Mucosa of descending colon (tissue), 3 donors: ENCODE results near the gene GRK5. TPM values are rescaled to one million over a fixed set of nuclear protein-coding genes. Genes with fewer than 3 reads are reported as not detected.
"Not testable (repeated sequence)": the region's sequence is repeated elsewhere in the genome, so short reads cannot be mapped to it uniquely, and the experiment has no call there.

Source experiments
- ATAC-seq: fragments of 200-7000 bp; cut with Tn5 transposase; one replicate; pipeline ENCODE4 v1.9.1; 2020; ENCODE audit warnings: mild to moderate bottlenecking, moderate library complexity
- DNase-seq, 3 donors: peaks; one replicate each; pipeline ENCODE4 v3.0.0-alpha.2; 2020
- H3K36me3 ChIP-seq: fragments of 200-600 bp; one replicate; pipeline ENCODE4 v1.8.0; 2021; ENCODE audit warnings: low read depth, mild to moderate bottlenecking
- H3K4me1 ChIP-seq: fragments of 200-600 bp; one replicate; pipeline ENCODE4 v1.8.0; 2021; ENCODE audit warnings: low read depth, mild to moderate bottlenecking
- H3K4me3 ChIP-seq: fragments of 200-600 bp; one replicate; pipeline ENCODE4 v1.8.0; 2021; ENCODE audit warnings: mild to moderate bottlenecking
- H3K9me3 ChIP-seq: fragments of 200-600 bp; one replicate; pipeline ENCODE4 v1.8.0; 2021; ENCODE audit warnings: mild to moderate bottlenecking
- CTCF ChIP-seq: fragments of 200-600 bp; IDR thresholded peaks from one replicate; pipeline ENCODE4 v1.8.0; 2022; ENCODE audit warnings: antibody characterized with exemption, mild to moderate bottlenecking
- intact Hi-C, 2 donors: fragments of 100-400 bp; cut with DNase I in 1 of 2; cut with micrococcal nuclease in 1 of 2; formaldehyde crosslinking; loops; one replicate each; pipeline versions ENCODE4 v1.11.0 to v1.11.1; 2022; cut with DNase I, micrococcal nuclease
- total RNA-seq, 3 donors: library from RNA; stranded (reverse); fragmentation: NEBNext Ultra II Directional in 2 of 3; extraction: Animal tissue kit (Norgen Biotek cat#: 25700) in 2 of 3; gene quantifications; one replicate each; pipeline versions ENCODE4 v1.2.1 to v1.2.4, GENCODE V29; 2021 to 2023
- donor health status: DM: no; HTN: no; CAD: no; lungs with moderate emphysema.
- donor health status: DM: no; HTN: no; CAD: no.
- donor health status: DM: no; HTN: yes; CAD: no.

Gene GRK5
- total RNA-seq, 3 donors from 2014 or later: 6.6 to 27.1 (median 8.3) TPM

DNA sequence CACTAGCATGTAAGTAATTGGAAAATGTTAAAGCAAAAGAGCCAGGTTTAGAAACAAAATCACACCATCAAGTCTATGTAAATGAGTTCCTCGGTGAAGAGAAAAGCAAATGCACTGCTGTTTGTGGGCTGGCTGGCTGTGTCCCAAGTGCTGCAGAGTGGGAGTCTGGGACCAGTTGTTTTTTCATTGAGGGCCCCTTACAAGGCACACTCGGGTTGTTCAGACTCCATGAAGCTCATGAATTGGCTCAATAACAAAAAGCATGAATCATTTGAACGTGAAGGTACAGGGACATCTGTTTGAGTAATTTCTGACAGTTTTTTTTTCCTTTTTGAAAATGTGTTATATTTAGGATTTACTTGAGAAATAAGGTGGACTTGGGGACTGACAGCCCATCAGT lies 28.0 kb downstream of the GRK5 start:
- H3K9me3 ChIP-seq: no peaks in the 10 kb centered on the region
- no peaks in the 10 kb centered on the region for H3K4me1 ChIP-seq
- intact Hi-C loops: no loop called here
- no peak for TF ChIP-seq CTCF
- H3K4me3 ChIP-seq: no peak overlapping the region
- no peak for ATAC-seq
- H3K36me3 ChIP-seq: no peaks in the 10 kb centered on the region
- no peak for DNase-seq

- intact Hi-C loops: no loop called here
- no peak for TF ChIP-seq CTCF
- no peak overlapping the region for H3K4me3 ChIP-seq
- no peaks in the 10 kb centered on the region for H3K4me1 ChIP-seq
- H3K9me3 ChIP-seq: no peaks in the 10 kb centered on the region
- H3K36me3 ChIP-seq: no peaks in the 10 kb centered on the region
- no peak for ATAC-seq
- no peak for DNase-seq
Measured at GRCh38 chr10:119237722-119238436, 30.5 kb downstream of the GRK5 start.

DNA sequence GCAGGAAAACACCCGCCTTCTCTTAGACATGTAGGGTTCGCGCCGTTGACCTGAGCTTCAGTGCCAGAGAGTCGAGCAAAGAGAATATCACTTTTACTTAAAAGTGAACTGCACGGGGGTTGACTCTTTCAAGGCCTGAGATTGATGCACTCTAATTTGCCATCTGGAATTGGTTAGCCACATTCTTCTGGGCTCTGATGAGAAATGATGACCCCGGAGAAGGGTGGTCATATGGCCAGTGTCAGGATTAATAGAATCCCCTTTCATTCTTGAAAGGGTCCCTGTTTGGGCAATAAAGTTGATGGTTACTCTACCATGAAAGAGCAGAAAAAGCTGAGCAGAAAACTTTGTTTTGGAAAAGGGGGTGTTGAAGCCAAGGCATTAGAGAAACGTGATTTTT lies 31.2 kb downstream of the GRK5 start:
- Histone ChIP-seq H3K4me1 (no peaks in the 10 kb centered on the region), H3K36me3 (no peaks in the 10 kb centered on the region), H3K4me3 (no peak overlapping the region), H3K9me3 (no peaks in the 10 kb centered on the region)
- DNase-seq (no peak), ATAC-seq (no peak)
- intact Hi-C loops: no loop called here
- TF ChIP-seq CTCF: no peak

GRCh38 chr10:119239015-119239414 lies 31.6 kb downstream of the GRK5 start:
- DNase-seq, H3K9me3 ChIP-seq, ATAC-seq, H3K4me1 ChIP-seq, H3K4me3 ChIP-seq, H3K36me3 ChIP-seq, intact Hi-C loops: not testable (repeated sequence)

GRCh38 chr10:119239630-119240029 lies 32.3 kb downstream of the GRK5 start:
- H3K36me3 ChIP-seq, ATAC-seq, H3K9me3 ChIP-seq, H3K4me1 ChIP-seq, DNase-seq, intact Hi-C loops, H3K4me3 ChIP-seq: not testable (repeated sequence)

GRCh38 chr10:119241066-119241465 lies 33.7 kb downstream of the GRK5 start:
- no peak for ATAC-seq
- DNase-seq: no peak
- no peak overlapping the region for H3K4me3 ChIP-seq
- no peaks in the 10 kb centered on the region for H3K36me3 ChIP-seq
- no peaks in the 10 kb centered on the region for H3K9me3 ChIP-seq
- intact Hi-C loops: no loop called here
- no peaks in the 10 kb centered on the region for H3K4me1 ChIP-seq
- TF ChIP-seq CTCF: no peak

- no peak for ATAC-seq
- H3K4me3 ChIP-seq: no peak overlapping the region
- TF ChIP-seq CTCF: no peak
Measured at GRCh38 chr10:119242186-119242585, 34.8 kb downstream of the GRK5 start.

More at GRCh38 chr10:119242186-119242585, 34.8 kb downstream of the GRK5 start:
- H3K36me3 ChIP-seq: no peaks in the 10 kb centered on the region
- DNase-seq: no peak
- intact Hi-C loops: no loop called here
- H3K4me1 ChIP-seq: no peaks in the 10 kb centered on the region
- H3K9me3 ChIP-seq: no peaks in the 10 kb centered on the region
